B cell (primary cell): ENCODE results near the gene EFNA5. TPM values are rescaled to one million over a fixed set of nuclear protein-coding genes. Genes with fewer than 3 reads are reported as not detected.

Experiments used
- ATAC-seq: fragments of 200-7000 bp; cut with Tn5 transposase; one replicate; pipeline ENCODE4 v1.10.0; 2021; ENCODE audit warnings: low read depth, mild to moderate bottlenecking, moderate number of reproducible peaks, moderate library complexity
- CTCF ChIA-PET: fragments of 350-600 bp; sonication (Branson Sonifier 250); formaldehyde crosslinking; loops from one replicate; lab custom pipeline; 2021; ENCODE audit warnings: antibody characterized with exemption, inconsistent platforms; lab: Charles Lee
- POLR2A ChIA-PET: fragments of 350-600 bp; sonication (Branson Sonifier 250); formaldehyde crosslinking; loops from one replicate; lab custom pipeline; 2021; ENCODE audit warnings: antibody characterized with exemption; lab: Charles Lee
- DNase-seq: peaks from one replicate; pipeline ENCODE4 v3.0.0; 2013
- H2AFZ ChIP-seq: 2 replicates; pipeline ENCODE4 v1.6.1; 2012; ENCODE audit warnings: mild to moderate bottlenecking, low read depth, low read length; ENCODE audit not compliant: insufficient read depth, poor library complexity, severe bottlenecking
- H3K27ac ChIP-seq, 2 donors: 1 replicate in 1 of 2; 2 replicates in 1 of 2; pipeline ENCODE4 v1.5.1; 2012 to 2013; ENCODE audit warnings: low read length in 2 of 2, mild to moderate bottlenecking in 2 of 2, moderate library complexity in 1 of 2
- H3K27me3 ChIP-seq, 4 experiments: fragments of 200-600 bp in 1 of 4; sonication (generic) in 1 of 4; replicated peaks in 1 of 4; 1 replicate in 2 of 4; 2 replicates in 2 of 4; pipeline versions ENCODE4 v1.6.1 to v1.7.0; 2013 to 2016; ENCODE audit warnings: low read length in 3 of 4, mild to moderate bottlenecking in 2 of 4, mixed read lengths in 1 of 4, moderate library complexity in 1 of 4; ENCODE audit not compliant: insufficient read depth in 4 of 4, control insufficient read depth in 3 of 4; ENCODE audit errors: control extremely low read depth in 1 of 4
- H3K36me3 ChIP-seq, 2 experiments: replicated peaks in 1 of 2; 1 replicate in 1 of 2; 2 replicates in 1 of 2; pipeline versions ENCODE4 v1.6.1 to v1.7.1; 2013; ENCODE audit warnings: low read length in 1 of 2; ENCODE audit not compliant: insufficient read depth in 2 of 2, control insufficient read depth in 1 of 2; ENCODE audit errors: control extremely low read depth in 1 of 2, extremely low read depth in 1 of 2
- H3K4me1 ChIP-seq, 2 donors: fragments of 200-600 bp in 1 of 2; sonication (generic) in 1 of 2; 1 replicate in 1 of 2; 2 replicates in 1 of 2; pipeline versions ENCODE4 v1.5.1 to v1.6.1; 2013 to 2017; ENCODE audit warnings: low read length in 2 of 2; ENCODE audit not compliant: control insufficient read depth in 2 of 2, insufficient read depth in 2 of 2
- H3K4me2 ChIP-seq: replicated peaks from 2 replicates; pipeline ENCODE3; 2012; ENCODE audit warnings: mild to moderate bottlenecking, low read depth, low read length; ENCODE audit not compliant: poor library complexity, severe bottlenecking
- H3K4me3 ChIP-seq, 5 experiments: fragments of 200-600 bp in 1 of 5; sonication (generic) in 1 of 5; 1 replicate in 3 of 5; 2 replicates in 2 of 5; pipeline versions ENCODE4 v1.5.1 to v1.7.0; 2011 to 2016; ENCODE audit warnings: low read length in 4 of 5, mild to moderate bottlenecking in 4 of 5, low read depth in 2 of 5, control low read depth in 1 of 5, moderate library complexity in 1 of 5; ENCODE audit not compliant: insufficient read depth in 1 of 5; ENCODE audit errors: control extremely low read depth in 1 of 5, extremely low read depth in 1 of 5
- H3K79me2 ChIP-seq: fragments of 200-600 bp; sonication (generic); one replicate; pipeline ENCODE4 v1.6.0; 2016; ENCODE audit warnings: low read length; ENCODE audit not compliant: control insufficient read depth, insufficient read depth
- H3K9ac ChIP-seq: fragments of 200-600 bp; sonication (generic); 2 replicates; pipeline ENCODE4 v1.6.1; 2017; ENCODE audit warnings: mild to moderate bottlenecking, low read length, moderate library complexity
- H3K9me3 ChIP-seq, 3 donors: one replicate each; pipeline versions ENCODE4 v1.6.1 to v1.7.1; 2013; ENCODE audit warnings: low read length in 2 of 3; ENCODE audit not compliant: control insufficient read depth in 2 of 3, insufficient read depth in 1 of 3; ENCODE audit errors: control extremely low read depth in 1 of 3
- H4K20me1 ChIP-seq: 2 replicates; pipeline ENCODE4 v1.6.0; 2012; ENCODE audit warnings: mild to moderate bottlenecking, low read length; ENCODE audit not compliant: insufficient read depth, control insufficient read depth, poor library complexity, severe bottlenecking
- H3K27ac Mint-ChIP-seq: one replicate; pipeline ENCODE4 v1.8.0; 2021; ENCODE audit warnings: mixed read lengths
- H3K27me3 Mint-ChIP-seq: one replicate; pipeline ENCODE4 v1.8.0; 2021; ENCODE audit warnings: mixed read lengths
- H3K4me1 Mint-ChIP-seq: one replicate; pipeline ENCODE4 v1.8.0; 2021; ENCODE audit warnings: mixed read lengths
- H3K4me3 Mint-ChIP-seq: one replicate; pipeline ENCODE4 v1.8.0; 2021; ENCODE audit warnings: mixed read lengths
- H3K9me3 Mint-ChIP-seq: one replicate; pipeline ENCODE4 v1.8.0; 2022; ENCODE audit warnings: mixed read lengths; ENCODE audit not compliant: insufficient read depth
- EZH2 ChIP-seq: IDR thresholded peaks from 2 replicates; pipeline ENCODE4 v1.6.1; 2012; ENCODE audit warnings: borderline replicate concordance, low read depth, mild to moderate bottlenecking, moderate library complexity, low read length; ENCODE audit not compliant: insufficient read depth, poor library complexity, severe bottlenecking
- WGBS: methylation state at CpG from one replicate; pipeline ENCODE4 v1.1.5; 2013; ENCODE audit warnings: missing lambda C conversion rate; ENCODE audit not compliant: insufficient coverage; 5-methylcytosine and 5-hydroxymethylcytosine counted together
- intact Hi-C: fragments of 100-400 bp; cut with micrococcal nuclease; formaldehyde crosslinking; loops from one replicate; pipeline ENCODE4 v1.10.0; 2022
- polyA plus RNA-seq: library from polyadenylated mRNA; depleted of rRNA; stranded (reverse); fragments of >200 nt; gene quantifications from 2 replicates; pipeline ENCODE4 v1.2.3, GENCODE V29; 2012
- total RNA-seq, 2 donors: library from RNA; stranded (reverse); fragments of 120-200 nt in 1 of 2; gene quantifications; 1 replicate in 1 of 2; 2 replicates in 1 of 2; pipeline versions ENCODE4 v1.2.3 to v1.2.4, GENCODE V29; 2013 to 2022
- TF ChIP-seq, protein P1 (sequence below): fragments of 200-600 bp; IDR thresholded peaks from one replicate; pipeline ENCODE4 v1.8.0; 2022; ENCODE audit warnings: antibody characterized with exemption, mild to moderate bottlenecking

EFNA5 gene
- total and polyA plus RNA-seq, 2 donors (not counting 1 experiment from before 2014, with no cell fraction given) = not detected

DNA sequence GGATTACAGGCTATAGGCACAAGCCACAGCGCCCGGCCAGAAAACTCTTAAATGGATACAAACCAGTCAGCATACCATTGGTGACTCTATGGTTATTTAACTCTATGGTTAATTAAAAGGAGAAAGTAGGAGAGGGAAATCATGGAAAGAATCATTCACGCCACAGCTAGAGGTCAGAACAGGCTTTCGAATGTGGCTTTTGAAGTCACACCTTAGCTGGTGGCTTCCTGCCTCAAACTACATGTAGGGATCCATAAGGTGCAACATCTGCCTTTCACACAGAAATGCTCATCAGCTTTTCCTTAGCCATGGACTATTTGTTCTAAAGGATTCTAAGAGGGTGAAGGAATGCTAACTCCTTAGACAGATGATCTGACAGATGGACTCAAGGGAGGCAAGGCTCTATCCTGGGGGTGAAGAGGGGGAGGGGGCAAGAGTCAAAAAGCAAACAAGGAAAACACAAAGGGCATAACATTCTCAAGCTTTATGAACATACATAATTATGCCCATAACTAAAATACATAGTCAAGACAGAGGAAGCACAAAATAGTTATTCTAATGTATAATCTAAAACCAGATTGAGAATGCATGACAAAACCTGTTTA lies 130.9 kb downstream of the EFNA5 start:
- H3K4me3 Mint-ChIP-seq = no peak overlapping the region
- H2AFZ ChIP-seq = no peak overlapping the region
- no peaks in the 10 kb centered on the region for H3K4me1 ChIP-seq
- H3K27ac Mint-ChIP-seq = no peak overlapping the region
- no peak for DNase-seq
- H3K79me2 ChIP-seq = no peaks in the 10 kb centered on the region
- H3K9me3 Mint-ChIP-seq = no peaks in the 10 kb centered on the region
- H4K20me1 ChIP-seq = no peaks in the 10 kb centered on the region
- CTCF ChIA-PET = no interaction called here
- no peak overlapping the region for H3K4me2 ChIP-seq
- no peaks in the 10 kb centered on the region for H3K9me3 ChIP-seq
- POLR2A ChIA-PET = no interaction called here
- whole genome bisulfite sequencing = 94% methylated on average over 2 of the region's 4 CpGs
- no peaks in the 10 kb centered on the region for H3K27me3 ChIP-seq
- H3K27ac ChIP-seq = no peak overlapping the region
- H3K4me3 ChIP-seq = no peak overlapping the region
- H3K27me3 Mint-ChIP-seq = peaks cover 5% of the 10 kb centered on the region
- intact Hi-C loops = no loop called here
- H3K4me1 Mint-ChIP-seq = no peaks in the 10 kb centered on the region
- no peak for ATAC-seq
- H3K36me3 ChIP-seq = no peaks in the 10 kb centered on the region
- no peak overlapping the region for H3K9ac ChIP-seq
- TF ChIP-seq, protein P1, sequence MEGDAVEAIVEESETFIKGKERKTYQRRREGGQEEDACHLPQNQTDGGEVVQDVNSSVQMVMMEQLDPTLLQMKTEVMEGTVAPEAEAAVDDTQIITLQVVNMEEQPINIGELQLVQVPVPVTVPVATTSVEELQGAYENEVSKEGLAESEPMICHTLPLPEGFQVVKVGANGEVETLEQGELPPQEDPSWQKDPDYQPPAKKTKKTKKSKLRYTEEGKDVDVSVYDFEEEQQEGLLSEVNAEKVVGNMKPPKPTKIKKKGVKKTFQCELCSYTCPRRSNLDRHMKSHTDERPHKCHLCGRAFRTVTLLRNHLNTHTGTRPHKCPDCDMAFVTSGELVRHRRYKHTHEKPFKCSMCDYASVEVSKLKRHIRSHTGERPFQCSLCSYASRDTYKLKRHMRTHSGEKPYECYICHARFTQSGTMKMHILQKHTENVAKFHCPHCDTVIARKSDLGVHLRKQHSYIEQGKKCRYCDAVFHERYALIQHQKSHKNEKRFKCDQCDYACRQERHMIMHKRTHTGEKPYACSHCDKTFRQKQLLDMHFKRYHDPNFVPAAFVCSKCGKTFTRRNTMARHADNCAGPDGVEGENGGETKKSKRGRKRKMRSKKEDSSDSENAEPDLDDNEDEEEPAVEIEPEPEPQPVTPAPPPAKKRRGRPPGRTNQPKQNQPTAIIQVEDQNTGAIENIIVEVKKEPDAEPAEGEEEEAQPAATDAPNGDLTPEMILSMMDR = no peak
- no peak for TF ChIP-seq EZH2

DNA sequence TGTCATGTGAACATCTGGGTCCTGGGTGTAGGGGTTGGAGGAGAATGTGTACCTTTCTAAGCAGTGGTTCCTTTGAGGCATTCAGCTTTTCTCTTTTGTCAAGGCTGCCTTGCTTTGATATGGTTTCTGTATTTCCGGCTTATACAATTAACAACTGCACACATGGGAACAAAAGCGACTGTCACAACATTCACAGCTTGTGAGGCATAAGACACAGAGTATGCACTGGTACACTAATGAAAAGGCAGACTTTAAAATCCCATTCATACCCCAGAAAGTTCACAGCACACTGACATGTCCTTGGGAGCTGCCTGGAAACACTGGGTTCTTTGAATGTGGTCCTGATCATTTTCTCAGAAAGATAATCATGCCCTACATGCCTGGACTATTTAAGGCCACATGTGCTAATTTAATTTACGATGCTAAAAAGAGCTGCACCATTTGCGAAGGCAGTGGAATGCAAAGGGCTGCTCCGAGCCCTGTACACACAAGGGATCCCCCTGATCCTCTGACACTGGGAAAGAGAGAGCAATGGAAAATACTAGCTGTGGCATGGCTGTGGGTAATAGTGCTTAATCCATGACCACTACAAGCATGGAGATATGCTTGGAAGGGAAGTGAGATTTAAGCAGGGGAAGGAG lies 131.8 kb downstream of the EFNA5 start:
- Mint-ChIP-seq H3K4me3 (no peak overlapping the region), H3K4me1 (no peaks in the 10 kb centered on the region), H3K9me3 (no peaks in the 10 kb centered on the region), H3K27ac (no peak overlapping the region), H3K27me3 (peaks cover 5% of the 10 kb centered on the region)
- no peak overlapping the region for H3K9ac ChIP-seq
- intact Hi-C loops = no loop called here
- H3K27me3 ChIP-seq = no peaks in the 10 kb centered on the region
- no peaks in the 10 kb centered on the region for H3K36me3 ChIP-seq
- no peaks in the 10 kb centered on the region for H3K4me1 ChIP-seq
- H3K79me2 ChIP-seq = no peaks in the 10 kb centered on the region
- H2AFZ ChIP-seq = no peak overlapping the region
- DNase-seq = no peak
- no peaks in the 10 kb centered on the region for H3K9me3 ChIP-seq
- H3K4me2 ChIP-seq = no peak overlapping the region
- no peak overlapping the region for H3K4me3 ChIP-seq
- TF ChIP-seq, protein P1 = no peak
- TF ChIP-seq EZH2 = no peak
- H4K20me1 ChIP-seq = no peaks in the 10 kb centered on the region
- POLR2A ChIA-PET = no interaction called here
- no peak overlapping the region for H3K27ac ChIP-seq
- WGBS = 90% methylated on average over 5 of the region's 5 CpGs
- ATAC-seq = no peak
- CTCF ChIA-PET = interaction anchor here (1.5 kb wide), 1 partner anchor 34 kb away, joined by 5 read pairs; no protein-coding TSS in a partner anchor
